ENCODE results near the gene SGCB.

SGCB gene

GRCh38 chr4:51999250-51999649 is 38.8 kb downstream of the SGCB start:
- H3K9me3 ChIP-seq (ENCODE audit: control insufficient read depth, low read length) = no peaks in the 10 kb centered on the region
- H3K27ac ChIP-seq (ENCODE audit: low read depth, low read length, severe bottlenecking) = no peak overlapping the region
- 80 to 93% methylated on average over 1 to 3 of the region's 5 CpGs for WGBS, 2 experiments (ENCODE audit: insufficient coverage in 2 of 2)
- H3K4me3 ChIP-seq (ENCODE audit: extremely low read depth, insufficient read depth, low read length, poor library complexity, severe bottlenecking) = no peak overlapping the region
- no peaks in the 10 kb centered on the region for H3K4me1 ChIP-seq (ENCODE audit: control insufficient read depth, insufficient read depth, low read length, poor library complexity, severe bottlenecking)
- H3K36me3 ChIP-seq (ENCODE audit: control insufficient read depth, insufficient read depth, low read length) = no peaks in the 10 kb centered on the region

GRCh38 chr4:51998837-51999236 is 39.3 kb downstream of the SGCB start:
- no peaks in the 10 kb centered on the region for H3K4me1 ChIP-seq (ENCODE audit: control insufficient read depth, insufficient read depth, low read length, poor library complexity, severe bottlenecking)
- no peaks in the 10 kb centered on the region for H3K36me3 ChIP-seq (ENCODE audit: control insufficient read depth, insufficient read depth, low read length)
- H3K4me3 ChIP-seq (ENCODE audit: extremely low read depth, insufficient read depth, low read length, poor library complexity, severe bottlenecking) = no peak overlapping the region
- no peak overlapping the region for H3K27ac ChIP-seq (ENCODE audit: low read depth, low read length, severe bottlenecking)
- no peaks in the 10 kb centered on the region for H3K9me3 ChIP-seq (ENCODE audit: control insufficient read depth, low read length)

- H3K4me1 ChIP-seq (ENCODE audit: control insufficient read depth, insufficient read depth, low read length, poor library complexity, severe bottlenecking) = no peaks in the 10 kb centered on the region
- no peaks in the 10 kb centered on the region for H3K36me3 ChIP-seq (ENCODE audit: control insufficient read depth, insufficient read depth, low read length)
- H3K4me3 ChIP-seq (ENCODE audit: extremely low read depth, insufficient read depth, low read length, poor library complexity, severe bottlenecking) = no peak overlapping the region
- no peak overlapping the region for H3K27ac ChIP-seq (ENCODE audit: low read depth, low read length, severe bottlenecking)
- no peaks in the 10 kb centered on the region for H3K9me3 ChIP-seq (ENCODE audit: control insufficient read depth, low read length)
These were observed 40.5 kb downstream of the SGCB start for GRCh38 chr4:51997647-51998046.

GRCh38 chr4:51995647-51996220 is 42.4 kb downstream of the SGCB start:
- H3K9me3 ChIP-seq (ENCODE audit: control insufficient read depth, low read length) = peaks cover 4% of the 10 kb centered on the region
- no peaks in the 10 kb centered on the region for H3K36me3 ChIP-seq (ENCODE audit: control insufficient read depth, insufficient read depth, low read length)
- H3K4me1 ChIP-seq (ENCODE audit: control insufficient read depth, insufficient read depth, low read length, poor library complexity, severe bottlenecking) = no peaks in the 10 kb centered on the region
- no peak overlapping the region for H3K4me3 ChIP-seq (ENCODE audit: extremely low read depth, insufficient read depth, low read length, poor library complexity, severe bottlenecking)
- 70 to 82% methylated on average over 13 to 15 of the region's 20 CpGs for WGBS, 2 experiments (ENCODE audit: insufficient coverage in 2 of 2)
- no peak overlapping the region for H3K27ac ChIP-seq (ENCODE audit: low read depth, low read length, severe bottlenecking)
